ENCODE data around the gene PPIP5K1.
A peak's percentile ranks its signal among the peaks of the same experiment; 100 is the strongest.

The PPIP5K1 gene

GRCh38 chr15:43516801-43517353 is 73.1 kb downstream of the PPIP5K1 start:
- no peak for DNase-seq

- no peak for DNase-seq
These were observed 73.8 kb downstream of the PPIP5K1 start for GRCh38 chr15:43516185-43516584.

- DNase-seq: no peak
These were observed 74.3 kb downstream of the PPIP5K1 start for GRCh38 chr15:43515741-43516140.

GRCh38 chr15:43514241-43515057 is 75.6 kb downstream of the PPIP5K1 start:
- no peak for DNase-seq

GRCh38 chr15:43513550-43513949 is 76.5 kb downstream of the PPIP5K1 start:
- no peak for DNase-seq

GRCh38 chr15:43511012-43511885 is 78.8 kb downstream of the PPIP5K1 start:
- DNase-seq: peak in 1 of 4 experiments; percentile 6

- DNase-seq: peak; percentile 70 to 94 (median 83)
These were observed 79.6 kb downstream of the PPIP5K1 start for GRCh38 chr15:43510200-43511011.

GRCh38 chr15:43509660-43510199 is 80.3 kb downstream of the PPIP5K1 start:
- DNase-seq: no peak

GRCh38 chr15:43508991-43509659 is 80.9 kb downstream of the PPIP5K1 start:
- DNase-seq: no peak

- no peak for DNase-seq
These were observed 81.6 kb downstream of the PPIP5K1 start for GRCh38 chr15:43508421-43508820.

- DNase-seq: no peak
These were observed 84.3 kb downstream of the PPIP5K1 start for GRCh38 chr15:43505738-43506137.

- no peak for DNase-seq
These were observed 90.4 kb downstream of the PPIP5K1 start for GRCh38 chr15:43499635-43500034.

- no peak for DNase-seq
These were observed 91.0 kb downstream of the PPIP5K1 start for GRCh38 chr15:43498990-43499389.

- DNase-seq: no peak
These were observed 96.1 kb downstream of the PPIP5K1 start for GRCh38 chr15:43493703-43494472.

- peak; percentile 83 to 92 (median 88) for DNase-seq
These were observed 97.1 kb downstream of the PPIP5K1 start, which contains the start of gene TP53BP1 for GRCh38 chr15:43492673-43493601. TSS of gene TP53BP1 (minus strand) at chr15:43493156. CDS start at chr15:43493043, 113 bp downstream.

- no peak for DNase-seq
These were observed 97.7 kb downstream of the PPIP5K1 start for GRCh38 chr15:43492266-43492665.

- DNase-seq: no peak
These were observed 100.8 kb downstream of the PPIP5K1 start for GRCh38 chr15:43489191-43489590.

- no peak for DNase-seq
These were observed 101.2 kb downstream of the PPIP5K1 start for GRCh38 chr15:43488790-43489189.

GRCh38 chr15:43487271-43487895 is 102.6 kb downstream of the PPIP5K1 start:
- DNase-seq: no peak
